ENCODE data around the gene SLC25A45.

SLC25A45 gene

DNA sequence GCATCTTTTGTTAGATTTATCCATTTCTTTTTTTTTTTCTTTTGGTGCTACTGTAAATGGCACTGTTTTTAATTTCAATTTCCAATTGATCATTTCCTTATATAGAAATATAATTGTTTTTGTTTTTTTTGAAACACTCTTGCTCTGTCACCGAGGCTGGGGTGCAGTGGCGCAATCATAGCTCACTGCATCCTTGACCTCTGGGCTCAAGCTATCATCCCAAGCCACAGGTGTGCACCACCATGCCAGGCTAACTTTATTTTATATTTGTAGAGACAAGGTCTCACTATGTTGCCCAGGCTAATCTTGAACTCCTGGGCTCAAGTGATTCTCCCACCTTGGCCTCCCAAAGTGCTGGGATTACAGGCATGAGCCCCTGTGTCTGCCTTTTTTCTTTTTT is 20.3 kb upstream of the SLC25A45 start:
- TF ChIP-seq ZFP3 (CRISPR knock-in tag; IDR thresholded peaks at IDR 0.05), result no peak
- TF ChIP-seq, protein P1, sequence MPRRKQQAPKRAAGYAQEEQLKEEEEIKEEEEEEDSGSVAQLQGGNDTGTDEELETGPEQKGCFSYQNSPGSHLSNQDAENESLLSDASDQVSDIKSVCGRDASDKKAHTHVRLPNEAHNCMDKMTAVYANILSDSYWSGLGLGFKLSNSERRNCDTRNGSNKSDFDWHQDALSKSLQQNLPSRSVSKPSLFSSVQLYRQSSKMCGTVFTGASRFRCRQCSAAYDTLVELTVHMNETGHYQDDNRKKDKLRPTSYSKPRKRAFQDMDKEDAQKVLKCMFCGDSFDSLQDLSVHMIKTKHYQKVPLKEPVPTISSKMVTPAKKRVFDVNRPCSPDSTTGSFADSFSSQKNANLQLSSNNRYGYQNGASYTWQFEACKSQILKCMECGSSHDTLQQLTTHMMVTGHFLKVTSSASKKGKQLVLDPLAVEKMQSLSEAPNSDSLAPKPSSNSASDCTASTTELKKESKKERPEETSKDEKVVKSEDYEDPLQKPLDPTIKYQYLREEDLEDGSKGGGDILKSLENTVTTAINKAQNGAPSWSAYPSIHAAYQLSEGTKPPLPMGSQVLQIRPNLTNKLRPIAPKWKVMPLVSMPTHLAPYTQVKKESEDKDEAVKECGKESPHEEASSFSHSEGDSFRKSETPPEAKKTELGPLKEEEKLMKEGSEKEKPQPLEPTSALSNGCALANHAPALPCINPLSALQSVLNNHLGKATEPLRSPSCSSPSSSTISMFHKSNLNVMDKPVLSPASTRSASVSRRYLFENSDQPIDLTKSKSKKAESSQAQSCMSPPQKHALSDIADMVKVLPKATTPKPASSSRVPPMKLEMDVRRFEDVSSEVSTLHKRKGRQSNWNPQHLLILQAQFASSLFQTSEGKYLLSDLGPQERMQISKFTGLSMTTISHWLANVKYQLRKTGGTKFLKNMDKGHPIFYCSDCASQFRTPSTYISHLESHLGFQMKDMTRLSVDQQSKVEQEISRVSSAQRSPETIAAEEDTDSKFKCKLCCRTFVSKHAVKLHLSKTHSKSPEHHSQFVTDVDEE (CRISPR knock-in tag; IDR thresholded peaks at IDR 0.05), result no peak
- no peak for TF ChIP-seq TOX (CRISPR knock-in tag; IDR thresholded peaks at IDR 0.05; ENCODE audit: borderline replicate concordance)
- TF ChIP-seq BACH2 (CRISPR knock-in tag; IDR thresholded peaks at IDR 0.05; ENCODE audit: borderline replicate concordance), result no peak
- TF ChIP-seq ZNF8 (CRISPR knock-in tag; IDR thresholded peaks at IDR 0.05), result no peak
- no peak for TF ChIP-seq ESRRG (CRISPR knock-in tag; IDR thresholded peaks at IDR 0.05)
- no peak for TF ChIP-seq TCF4 (CRISPR knock-in tag; IDR thresholded peaks at IDR 0.05; ENCODE audit: borderline replicate concordance)
- TF ChIP-seq, protein P2, sequence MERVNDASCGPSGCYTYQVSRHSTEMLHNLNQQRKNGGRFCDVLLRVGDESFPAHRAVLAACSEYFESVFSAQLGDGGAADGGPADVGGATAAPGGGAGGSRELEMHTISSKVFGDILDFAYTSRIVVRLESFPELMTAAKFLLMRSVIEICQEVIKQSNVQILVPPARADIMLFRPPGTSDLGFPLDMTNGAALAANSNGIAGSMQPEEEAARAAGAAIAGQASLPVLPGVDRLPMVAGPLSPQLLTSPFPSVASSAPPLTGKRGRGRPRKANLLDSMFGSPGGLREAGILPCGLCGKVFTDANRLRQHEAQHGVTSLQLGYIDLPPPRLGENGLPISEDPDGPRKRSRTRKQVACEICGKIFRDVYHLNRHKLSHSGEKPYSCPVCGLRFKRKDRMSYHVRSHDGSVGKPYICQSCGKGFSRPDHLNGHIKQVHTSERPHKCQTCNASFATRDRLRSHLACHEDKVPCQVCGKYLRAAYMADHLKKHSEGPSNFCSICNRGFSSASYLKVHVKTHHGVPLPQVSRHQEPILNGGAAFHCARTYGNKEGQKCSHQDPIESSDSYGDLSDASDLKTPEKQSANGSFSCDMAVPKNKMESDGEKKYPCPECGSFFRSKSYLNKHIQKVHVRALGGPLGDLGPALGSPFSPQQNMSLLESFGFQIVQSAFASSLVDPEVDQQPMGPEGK (CRISPR knock-in tag; IDR thresholded peaks at IDR 0.05; ENCODE audit: borderline replicate concordance), result no peak
- no peak for TF ChIP-seq PPARA (CRISPR knock-in tag; IDR thresholded peaks at IDR 0.05; ENCODE audit: borderline replicate concordance)
- TF ChIP-seq SNAI2 (CRISPR knock-in tag; IDR thresholded peaks at IDR 0.05), result no peak
- TF ChIP-seq, protein P3, sequence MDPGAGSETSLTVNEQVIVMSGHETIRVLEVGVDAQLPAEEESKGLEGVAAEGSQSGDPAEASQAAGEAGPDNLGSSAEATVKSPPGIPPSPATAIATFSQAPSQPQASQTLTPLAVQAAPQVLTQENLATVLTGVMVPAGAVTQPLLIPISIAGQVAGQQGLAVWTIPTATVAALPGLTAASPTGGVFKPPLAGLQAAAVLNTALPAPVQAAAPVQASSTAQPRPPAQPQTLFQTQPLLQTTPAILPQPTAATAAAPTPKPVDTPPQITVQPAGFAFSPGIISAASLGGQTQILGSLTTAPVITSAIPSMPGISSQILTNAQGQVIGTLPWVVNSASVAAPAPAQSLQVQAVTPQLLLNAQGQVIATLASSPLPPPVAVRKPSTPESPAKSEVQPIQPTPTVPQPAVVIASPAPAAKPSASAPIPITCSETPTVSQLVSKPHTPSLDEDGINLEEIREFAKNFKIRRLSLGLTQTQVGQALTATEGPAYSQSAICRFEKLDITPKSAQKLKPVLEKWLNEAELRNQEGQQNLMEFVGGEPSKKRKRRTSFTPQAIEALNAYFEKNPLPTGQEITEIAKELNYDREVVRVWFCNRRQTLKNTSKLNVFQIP (CRISPR knock-in tag; IDR thresholded peaks at IDR 0.05; ENCODE audit: borderline replicate concordance, low read depth), result no peak
- TF ChIP-seq ISL1 (CRISPR knock-in tag; IDR thresholded peaks at IDR 0.05), result no peak
- TF ChIP-seq, protein P4, sequence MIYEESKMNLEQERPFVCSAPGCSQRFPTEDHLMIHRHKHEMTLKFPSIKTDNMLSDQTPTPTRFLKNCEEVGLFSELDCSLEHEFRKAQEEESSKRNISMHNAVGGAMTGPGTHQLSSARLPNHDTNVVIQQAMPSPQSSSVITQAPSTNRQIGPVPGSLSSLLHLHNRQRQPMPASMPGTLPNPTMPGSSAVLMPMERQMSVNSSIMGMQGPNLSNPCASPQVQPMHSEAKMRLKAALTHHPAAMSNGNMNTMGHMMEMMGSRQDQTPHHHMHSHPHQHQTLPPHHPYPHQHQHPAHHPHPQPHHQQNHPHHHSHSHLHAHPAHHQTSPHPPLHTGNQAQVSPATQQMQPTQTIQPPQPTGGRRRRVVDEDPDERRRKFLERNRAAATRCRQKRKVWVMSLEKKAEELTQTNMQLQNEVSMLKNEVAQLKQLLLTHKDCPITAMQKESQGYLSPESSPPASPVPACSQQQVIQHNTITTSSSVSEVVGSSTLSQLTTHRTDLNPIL (CRISPR knock-in tag; IDR thresholded peaks at IDR 0.05; ENCODE audit: low read depth), result no peak
- TF ChIP-seq RARB (CRISPR knock-in tag; IDR thresholded peaks at IDR 0.05), result no peak

DNA sequence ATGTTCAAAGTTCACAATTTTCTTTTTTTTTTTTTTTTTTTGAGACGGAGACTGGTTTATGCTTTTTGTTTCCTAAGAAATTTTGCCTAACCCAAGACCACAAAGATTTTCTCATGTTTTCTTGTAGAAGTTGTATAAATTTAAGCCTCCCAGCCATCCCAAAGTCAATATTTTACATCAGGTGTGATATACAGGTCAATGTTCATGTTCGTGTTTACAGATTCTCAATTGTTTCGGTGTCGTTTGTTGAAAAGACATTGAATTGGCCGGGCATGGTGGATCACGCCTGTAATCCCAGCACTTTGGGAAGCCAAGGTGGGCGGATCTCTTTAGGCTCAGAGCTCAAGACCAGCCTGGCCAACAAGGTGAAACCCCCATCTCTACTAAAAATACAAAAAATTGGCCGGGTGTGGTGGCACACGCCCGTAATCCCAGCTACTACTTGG is 19.4 kb upstream of the SLC25A45 start:
- no peak for TF ChIP-seq PPARA (CRISPR knock-in tag; IDR thresholded peaks at IDR 0.05; ENCODE audit: borderline replicate concordance)
- no peak for TF ChIP-seq ESRRG (CRISPR knock-in tag; IDR thresholded peaks at IDR 0.05)
- TF ChIP-seq, protein P4 (CRISPR knock-in tag; IDR thresholded peaks at IDR 0.05; ENCODE audit: low read depth), result no peak
- no peak for TF ChIP-seq ZNF8 (CRISPR knock-in tag; IDR thresholded peaks at IDR 0.05)
- TF ChIP-seq, protein P3 (CRISPR knock-in tag; IDR thresholded peaks at IDR 0.05; ENCODE audit: borderline replicate concordance, low read depth), result no peak
- no peak for TF ChIP-seq ZNF565 (CRISPR knock-in tag; conservative IDR thresholded peaks at IDR 0.05; ENCODE audit: low read depth)
- no peak for ATAC-seq

More for the DNA sequence above, 20.3 kb upstream of the SLC25A45 start:
- no peak for ATAC-seq

DNA sequence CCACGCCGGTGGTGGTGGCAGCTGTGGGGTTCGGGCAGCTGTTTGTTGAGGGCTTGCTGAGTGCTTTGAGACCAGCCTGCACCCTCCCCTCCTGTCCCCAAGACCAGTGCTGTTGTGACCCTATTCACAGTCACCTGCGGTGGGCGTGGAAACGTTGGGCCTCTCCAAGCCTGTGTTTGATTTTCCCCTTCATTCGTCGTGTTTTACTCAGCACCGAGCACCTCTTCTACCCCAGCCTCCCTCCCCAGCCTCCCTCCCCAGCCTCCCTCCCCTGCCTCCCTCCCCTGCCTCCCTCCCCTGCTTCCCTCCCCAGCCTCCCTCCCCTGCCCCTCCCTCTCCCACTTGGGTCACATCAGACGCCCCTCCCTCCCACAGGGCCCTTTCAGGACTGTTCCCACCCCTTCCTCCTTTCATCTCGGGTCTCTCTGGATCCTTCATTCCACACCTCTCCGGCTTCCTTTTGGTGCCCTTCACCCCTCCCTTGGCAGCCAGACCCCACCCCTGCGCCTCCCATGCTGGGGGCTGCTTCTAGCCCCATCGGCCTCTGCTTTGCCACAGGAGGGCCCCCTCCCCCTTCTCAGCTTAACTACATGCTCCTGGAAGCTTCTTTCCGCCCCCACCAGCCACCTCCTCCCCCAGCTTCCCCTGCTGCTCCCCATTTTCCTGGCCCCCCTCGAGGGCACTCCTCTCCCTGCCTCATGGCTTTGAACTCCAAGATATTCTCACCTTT is 18.8 kb upstream of the SLC25A45 start:
- TF ChIP-seq, protein P1 (CRISPR knock-in tag; IDR thresholded peaks at IDR 0.05), result no peak
- no peak for TF ChIP-seq ZNF70 (CRISPR knock-in tag; IDR thresholded peaks at IDR 0.05)
- TF ChIP-seq TCF4 (CRISPR knock-in tag; IDR thresholded peaks at IDR 0.05; ENCODE audit: borderline replicate concordance), result no peak
- no peak for TF ChIP-seq ZNF8 (CRISPR knock-in tag; IDR thresholded peaks at IDR 0.05)
- TF ChIP-seq ZFP3 (CRISPR knock-in tag; IDR thresholded peaks at IDR 0.05), result no peak
- TF ChIP-seq CSDC2 (CRISPR knock-in tag; IDR thresholded peaks at IDR 0.05), result no peak
- ATAC-seq, result no peak

Measured in SK-N-SH treated with all-trans-retinoic acid at 6 μM for 48 hours (cell line).